K562 (cell line): ENCODE measurements around the gene PRMT7. TPM values are rescaled to one million over a fixed set of nuclear protein-coding genes. Genes with fewer than 3 reads are reported as not detected.

Experiments used
- ATAC-seq: fragments of 200-7000 bp; cut with Tn5 transposase; 3 replicates; pipeline ENCODE4 v1.9.1; 2020; ENCODE audit warnings: moderate library complexity
- BruUV-seq: library from RNA; stranded (reverse); fragments of 400-500 nt; replicated peaks from 2 replicates; lab custom pipeline; 2021; lab: Mats Ljungman, UMichigan
- CTCF ChIA-PET: fragments of 300-600 bp; formaldehyde crosslinking; extraction: SDS; loops from one replicate; lab custom pipeline; 2021; ENCODE audit warnings: low intra/inter-chr PET ratio; lab: Yijun Ruan, JAX
- POLR2A ChIA-PET: fragments of 300-600, 350-650 bp; sonication (Branson Sonifier 250); formaldehyde crosslinking; extraction: SDS; loops from one replicate; lab custom pipeline; 2021; ENCODE audit warnings: antibody characterized with exemption, inconsistent platforms; lab: Yijun Ruan, JAX
- DNase-seq, 4 experiments: peaks; one replicate each; pipeline versions ENCODE4 v3.0.0 to v3.0.0-alpha.2; 2011 to 2018; ENCODE audit warnings: low spot score in 3 of 4, mixed read lengths in 3 of 4; ENCODE audit errors: extremely low read depth in 1 of 4
- FAIRE-seq: peaks from 2 replicates; lab custom pipeline; 2011; peaks lifted over from hg19 to GRCh38; lab: Jason Lieb, UNC
- H2AFZ ChIP-seq: 2 replicates; pipeline ENCODE4 v1.6.0; 2011; ENCODE audit warnings: low read depth, low read length, control low read depth, inconsistent platforms
- H3K27ac ChIP-seq: fragments of 200-600 bp; 3 replicates; pipeline ENCODE4 v1.8.0; 2011; ENCODE audit warnings: low read depth, mild to moderate bottlenecking, control low read depth, inconsistent platforms, low read length, moderate library complexity, mixed read lengths; ENCODE audit errors: extremely low read depth
- H3K27me3 ChIP-seq, 2 experiments: fragments of 300-600 bp in 1 of 2; 2 replicates in 1 of 2; 3 replicates in 1 of 2; pipeline versions ENCODE4 v1.6.0 to v1.8.0; 2011; ENCODE audit warnings: inconsistent platforms in 2 of 2, low read length in 2 of 2, mild to moderate bottlenecking in 1 of 2, mixed read lengths in 1 of 2, moderate library complexity in 1 of 2; ENCODE audit not compliant: control insufficient read depth in 2 of 2, insufficient read depth in 2 of 2
- H3K36me3 ChIP-seq: fragments of 300-600 bp; 3 replicates; pipeline ENCODE4 v1.8.0; 2011; ENCODE audit warnings: mild to moderate bottlenecking, low read length, inconsistent platforms; ENCODE audit not compliant: control insufficient read depth, insufficient read depth
- H3K4me1 ChIP-seq, 2 experiments: fragments of 200-600 bp in 1 of 2; replicated peaks in 1 of 2; 2 replicates in 1 of 2; 3 replicates in 1 of 2; pipeline versions ENCODE4 v1.5.1 to v1.8.0; 2011; ENCODE audit warnings: inconsistent platforms in 2 of 2, low read length in 2 of 2, mild to moderate bottlenecking in 1 of 2, mixed read lengths in 1 of 2, moderate library complexity in 1 of 2; ENCODE audit not compliant: control insufficient read depth in 2 of 2, insufficient read depth in 2 of 2
- H3K4me2 ChIP-seq: 2 replicates; pipeline ENCODE4 v1.6.1; 2011; ENCODE audit warnings: low read length, control low read depth, inconsistent platforms, mixed read lengths; ENCODE audit not compliant: insufficient read depth
- H3K4me3 ChIP-seq: fragments of 200-600 bp; sonication (generic), shearing (Covaris generic); 2 replicates; pipeline ENCODE4 v1.5.1; 2016; ENCODE audit warnings: control low read depth, inconsistent platforms
- H3K79me2 ChIP-seq: fragments of 200-600 bp; 3 replicates; pipeline ENCODE4 v1.8.0; 2011; ENCODE audit warnings: low read length, inconsistent platforms; ENCODE audit not compliant: control insufficient read depth, insufficient read depth
- H3K9ac ChIP-seq, 2 experiments: 2 replicates each; pipeline versions ENCODE4 v1.6.0 to v1.6.1; 2011; ENCODE audit warnings: low read depth in 2 of 2, low read length in 2 of 2, control low read depth in 1 of 2, inconsistent platforms in 1 of 2, mild to moderate bottlenecking in 1 of 2, mixed read lengths in 1 of 2; ENCODE audit not compliant: insufficient read depth in 1 of 2
- H3K9me1 ChIP-seq: one replicate; pipeline ENCODE4 v1.6.0; 2011; ENCODE audit warnings: inconsistent platforms, mild to moderate bottlenecking, low read length, moderate library complexity; ENCODE audit not compliant: control insufficient read depth, insufficient read depth
- H3K9me3 ChIP-seq: replicated peaks from 2 replicates; pipeline ENCODE4 v1.5.1; 2011; ENCODE audit warnings: low read depth, low read length, inconsistent platforms; ENCODE audit not compliant: control insufficient read depth, insufficient read depth
- H4K20me1 ChIP-seq: replicated peaks from 2 replicates; pipeline ENCODE4 v1.6.1; 2011; ENCODE audit warnings: low read length, inconsistent platforms, mixed read lengths; ENCODE audit not compliant: control insufficient read depth, insufficient read depth
- ETS1 ChIP-seq: conservative IDR thresholded peaks from 2 replicates; pipeline ENCODE4 v1.6.1; 2011; ENCODE audit warnings: low read depth, mild to moderate bottlenecking, low read length; ENCODE audit not compliant: control insufficient read depth
- MLX ChIP-seq, 2 experiments: fragments of 450-650 bp in 1 of 2; sonication (generic) in 1 of 2; formaldehyde crosslinking; conservative IDR thresholded peaks; 2 replicates each; pipeline versions ENCODE4 v1.4.0 to v1.8.1; 2020 to 2022; ENCODE audit warnings: mild to moderate bottlenecking in 1 of 2, missing genetic modification reagents in 1 of 2
- PKNOX1 ChIP-seq: fragments of 450-650 bp; IDR thresholded peaks from 2 replicates; pipeline ENCODE4 v1.6.1; 2016
- XRCC3 ChIP-seq: fragments of 450-650 bp; IDR thresholded peaks from 2 replicates; pipeline ENCODE4 v1.6.1; 2017; ENCODE audit warnings: mild to moderate bottlenecking, moderate library complexity
- ZNF512 ChIP-seq: IDR thresholded peaks from 2 replicates; pipeline ENCODE4 v1.6.1; 2016; ENCODE audit warnings: missing genetic modification characterization, missing compliant biosample characterization
- WGBS: fragments of 100-300 bp; shearing (Covaris generic); methylation state at CpG from one replicate; pipeline ENCODE4 v1.1.6; 2016; ENCODE audit warnings: low coverage, mixed read lengths; ENCODE audit not compliant: insufficient coverage; ENCODE audit errors: missing lambda C conversion rate; 5-methylcytosine and 5-hydroxymethylcytosine counted together
- in situ Hi-C: fragments of 300-500 bp; cut with MboI; formaldehyde crosslinking; loops from 4 replicates; pipeline ENCODE4 v1.15.0; 2018; ENCODE audit warnings: inconsistent platforms, mixed read lengths
- intact Hi-C: fragments of 100-400 bp; cut with micrococcal nuclease; formaldehyde crosslinking; loops from 2 replicates; pipeline ENCODE4 v1.14.2; 2022
- polyA plus RNA-seq, 8 experiments: library from polyadenylated mRNA; depleted of rRNA in 4 of 8; stranded (reverse) in 5 of 8; unstranded in 3 of 8; fragments of >200 nt; fragmentation: Nextera tagmentation in 2 of 8; fragmentation: Illumina TruSeq in 1 of 8; extraction: Ambion mirVana in 2 of 8; extraction: Trizol in 1 of 8; gene quantifications; 2 replicates each; pipeline versions ENCODE4 v1.2.1 to v1.2.3, GENCODE V29; 2011 to 2014; ENCODE audit warnings: inconsistent platforms in 1 of 8, missing spikeins in 1 of 8
- total RNA-seq, 7 experiments: library from RNA; depleted of rRNA in 6 of 7; stranded (reverse); fragments of >200 nt in 6 of 7; fragmentation: Illumina TruSeq in 2 of 7; extraction: Trizol in 2 of 7; gene quantifications; 2 replicates each; pipeline versions ENCODE4 v1.2.1 to v1.2.3, GENCODE V29; 2011 to 2021; ENCODE audit warnings: low replicate concordance in 1 of 7

Gene PRMT7
- total and polyA plus RNA-seq, 9 of the 15 experiments (the other 6 are each of a cell fraction or from before 2014, with no cell fraction given), result 6.4 to 88.8 (median 73.1) TPM

- no peak overlapping the region for H3K4me2 ChIP-seq
- H3K79me2 ChIP-seq, result no peaks in the 10 kb centered on the region
- in situ Hi-C loops (no loop called here), intact Hi-C loops (no loop called here)
- ChIA-PET CTCF (no interaction called here), POLR2A (interaction anchor here (0.6 to 1.1 kb wide), 3 partner anchors 15 to 93 kb away, joined by 3 read pairs; no protein-coding TSS in a partner anchor)
- H3K9me1 ChIP-seq, result no peaks in the 10 kb centered on the region
- no peaks in the 10 kb centered on the region for H3K36me3 ChIP-seq
- H4K20me1 ChIP-seq, result peaks cover 8% of the 10 kb centered on the region; the same call in 1 of the 2 replicates
- peaks cover 48 to 65% of the 10 kb centered on the region in 2 experiments; a peak in 4 of 5 replicates for H3K27me3 ChIP-seq
- DNase-seq (no peak), FAIRE-seq (no peak), ATAC-seq (no peak)
- H3K9me3 ChIP-seq, result no peaks in the 10 kb centered on the region
- H3K4me1 ChIP-seq, result peaks cover 5 to 31% of the 10 kb centered on the region in 2 experiments; a peak in 4 of 5 replicates
- 0 out of 4 replicates have a peak overlapping the region, but pooled peaks of 1 of the 2 experiments have one; percentile 37 for H3K9ac ChIP-seq
- WGBS, result 2% methylated on average over 18 of the region's 18 CpGs
- BruUV-seq, result no TSS peak
- no peak overlapping the region for H3K27ac ChIP-seq
- TF ChIP-seq MLX (CRISPR knock-in tag; conservative IDR thresholded peaks at IDR 0.05) (no peak), ZNF512 (tag) (no peak), PKNOX1 (no peak), ETS1 (no peak), XRCC3 (no peak)
- no peak overlapping the region for H3K4me3 ChIP-seq
- H2AFZ ChIP-seq, result no peak overlapping the region
Measured at GRCh38 chr16:68373528-68374245, 62.9 kb downstream of the PRMT7 start.
